ENCODE data around the gene EDAR. TPM values are rescaled to one million over a fixed set of nuclear protein-coding genes. Genes with fewer than 3 reads are reported as not detected.

Gene EDAR
- total RNA-seq, 1 donor from 2014 or later, result not detected

GRCh38 chr2:108961796-108962195 is 27.2 kb downstream of the EDAR start:
- no peak for DNase-seq (ENCODE audit: low spot score)
- no peaks in the 10 kb centered on the region for H3K9me3 Mint-ChIP-seq (ENCODE audit: low read depth)
- no peak overlapping the region for H3K4me3 Mint-ChIP-seq (ENCODE audit: unreplicated experiment)
- TF ChIP-seq CTCF (IDR thresholded peaks at IDR 0.05), result no peak
- peaks cover 2% of the 10 kb centered on the region for H3K36me3 Mint-ChIP-seq (ENCODE audit: low read depth)
- no peak overlapping the region for H3K27ac Mint-ChIP-seq (ENCODE audit: unreplicated experiment)
- peaks cover 16% of the 10 kb centered on the region for H3K27me3 Mint-ChIP-seq (ENCODE audit: low read depth)
- no peaks in the 10 kb centered on the region for H3K4me1 Mint-ChIP-seq (ENCODE audit: low read depth)

GRCh38 chr2:108960006-108960405 is 29.0 kb downstream of the EDAR start:
- Mint-ChIP-seq H3K27me3 (ENCODE audit: low read depth) (peaks cover 12% of the 10 kb centered on the region), H3K9me3 (ENCODE audit: low read depth) (no peaks in the 10 kb centered on the region), H3K4me3 (ENCODE audit: unreplicated experiment) (no peak overlapping the region), H3K27ac (ENCODE audit: unreplicated experiment) (no peak overlapping the region), H3K36me3 (ENCODE audit: low read depth) (peaks cover 2% of the 10 kb centered on the region), H3K4me1 (ENCODE audit: low read depth) (no peaks in the 10 kb centered on the region)
- DNase-seq (ENCODE audit: low spot score), result no peak
- peak; percentile 28 for TF ChIP-seq CTCF (IDR thresholded peaks at IDR 0.05)

GRCh38 chr2:108959401-108959800 is 29.6 kb downstream of the EDAR start:
- no peak for TF ChIP-seq CTCF (IDR thresholded peaks at IDR 0.05)
- Mint-ChIP-seq H3K27ac (ENCODE audit: unreplicated experiment) (no peak overlapping the region), H3K4me3 (ENCODE audit: unreplicated experiment) (no peak overlapping the region), H3K9me3 (ENCODE audit: low read depth) (no peaks in the 10 kb centered on the region), H3K4me1 (ENCODE audit: low read depth) (no peaks in the 10 kb centered on the region), H3K36me3 (ENCODE audit: low read depth) (peaks cover 2% of the 10 kb centered on the region), H3K27me3 (ENCODE audit: low read depth) (peaks cover 12% of the 10 kb centered on the region)
- no peak for DNase-seq (ENCODE audit: low spot score)

GRCh38 chr2:108958632-108959341 is 30.2 kb downstream of the EDAR start:
- Mint-ChIP-seq H3K27me3 (ENCODE audit: low read depth) (peaks cover 12% of the 10 kb centered on the region), H3K27ac (ENCODE audit: unreplicated experiment) (no peak overlapping the region)
- DNase-seq (ENCODE audit: low spot score), result no peak

GRCh38 chr2:108958002-108958401 is 31.0 kb downstream of the EDAR start:
- H3K4me3 Mint-ChIP-seq (ENCODE audit: unreplicated experiment), result no peak overlapping the region
- H3K36me3 Mint-ChIP-seq (ENCODE audit: low read depth), result peaks cover 5% of the 10 kb centered on the region
- peaks cover 6% of the 10 kb centered on the region for H3K9me3 Mint-ChIP-seq (ENCODE audit: low read depth)
- peaks cover 15% of the 10 kb centered on the region for H3K27me3 Mint-ChIP-seq (ENCODE audit: low read depth)
- H3K27ac Mint-ChIP-seq (ENCODE audit: unreplicated experiment), result no peak overlapping the region
- TF ChIP-seq CTCF (IDR thresholded peaks at IDR 0.05), result no peak
- DNase-seq (ENCODE audit: low spot score), result no peak
- H3K4me1 Mint-ChIP-seq (ENCODE audit: low read depth), result no peaks in the 10 kb centered on the region

More at GRCh38 chr2:108958632-108959341, 30.2 kb downstream of the EDAR start:
- Mint-ChIP-seq H3K36me3 (ENCODE audit: low read depth) (peaks cover 2% of the 10 kb centered on the region), H3K9me3 (ENCODE audit: low read depth) (no peaks in the 10 kb centered on the region), H3K4me3 (ENCODE audit: unreplicated experiment) (no peak overlapping the region), H3K4me1 (ENCODE audit: low read depth) (no peaks in the 10 kb centered on the region)
- TF ChIP-seq CTCF (IDR thresholded peaks at IDR 0.05), result no peak

Measured in chondrocyte (in vitro differentiated cells).